ENCODE results near the gene EHMT1. TPM values are rescaled to one million over a fixed set of nuclear protein-coding genes. Genes with fewer than 3 reads are reported as not detected.

Gene EHMT1
- polyA plus RNA-seq, 2 of the 4 experiments (the other 2 are of a cell fraction), result 41.3 to 48.0 TPM

DNA sequence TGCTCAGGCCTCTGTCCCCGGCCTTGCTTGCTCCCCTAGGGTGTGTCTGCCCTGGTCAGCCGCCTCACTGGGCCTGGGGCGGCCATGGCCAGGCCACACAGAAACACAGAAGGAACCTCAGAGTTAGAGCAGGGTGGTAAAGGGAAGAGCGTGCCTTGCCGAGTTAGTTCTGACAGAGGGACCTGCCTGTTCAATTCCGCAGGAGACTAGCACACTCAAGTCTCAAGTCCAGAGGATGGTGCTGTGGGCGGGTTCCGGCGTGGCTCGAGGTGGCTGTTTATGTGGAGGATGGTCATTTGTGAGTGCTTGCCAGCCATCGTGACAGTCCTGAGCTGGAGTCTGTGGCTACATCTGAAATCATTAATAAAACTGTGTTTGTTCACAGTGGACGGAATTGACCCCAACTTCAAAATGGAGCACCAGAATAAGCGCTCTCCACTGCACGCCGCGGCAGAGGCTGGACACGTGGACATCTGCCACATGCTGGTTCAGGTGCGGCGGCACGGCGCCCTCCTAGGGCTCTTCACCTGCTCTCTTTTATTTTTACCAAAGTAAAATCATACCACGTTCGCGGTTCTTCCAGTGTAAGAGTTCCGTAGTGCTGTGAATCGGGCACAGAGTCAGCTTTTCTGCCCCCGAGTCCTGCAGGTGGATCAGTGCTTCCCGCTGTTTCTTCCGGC lies 163.2 kb downstream of the EHMT1 start:
- ATAC-seq (no peak), DNase-seq (ENCODE audit: low read depth in 1 of 2, low spot score in 1 of 2) (no peak), FAIRE-seq (no peak)
- ChIA-PET CTCF (no interaction called here), POLR2A (no interaction called here)
- TF ChIP-seq, protein P1, sequence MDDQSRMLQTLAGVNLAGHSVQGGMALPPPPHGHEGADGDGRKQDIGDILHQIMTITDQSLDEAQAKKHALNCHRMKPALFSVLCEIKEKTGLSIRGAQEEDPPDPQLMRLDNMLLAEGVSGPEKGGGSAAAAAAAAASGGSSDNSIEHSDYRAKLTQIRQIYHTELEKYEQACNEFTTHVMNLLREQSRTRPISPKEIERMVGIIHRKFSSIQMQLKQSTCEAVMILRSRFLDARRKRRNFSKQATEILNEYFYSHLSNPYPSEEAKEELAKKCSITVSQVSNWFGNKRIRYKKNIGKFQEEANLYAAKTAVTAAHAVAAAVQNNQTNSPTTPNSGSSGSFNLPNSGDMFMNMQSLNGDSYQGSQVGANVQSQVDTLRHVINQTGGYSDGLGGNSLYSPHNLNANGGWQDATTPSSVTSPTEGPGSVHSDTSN (IDR thresholded peaks at IDR 0.05), result no peak
- TF ChIP-seq, protein P2, sequence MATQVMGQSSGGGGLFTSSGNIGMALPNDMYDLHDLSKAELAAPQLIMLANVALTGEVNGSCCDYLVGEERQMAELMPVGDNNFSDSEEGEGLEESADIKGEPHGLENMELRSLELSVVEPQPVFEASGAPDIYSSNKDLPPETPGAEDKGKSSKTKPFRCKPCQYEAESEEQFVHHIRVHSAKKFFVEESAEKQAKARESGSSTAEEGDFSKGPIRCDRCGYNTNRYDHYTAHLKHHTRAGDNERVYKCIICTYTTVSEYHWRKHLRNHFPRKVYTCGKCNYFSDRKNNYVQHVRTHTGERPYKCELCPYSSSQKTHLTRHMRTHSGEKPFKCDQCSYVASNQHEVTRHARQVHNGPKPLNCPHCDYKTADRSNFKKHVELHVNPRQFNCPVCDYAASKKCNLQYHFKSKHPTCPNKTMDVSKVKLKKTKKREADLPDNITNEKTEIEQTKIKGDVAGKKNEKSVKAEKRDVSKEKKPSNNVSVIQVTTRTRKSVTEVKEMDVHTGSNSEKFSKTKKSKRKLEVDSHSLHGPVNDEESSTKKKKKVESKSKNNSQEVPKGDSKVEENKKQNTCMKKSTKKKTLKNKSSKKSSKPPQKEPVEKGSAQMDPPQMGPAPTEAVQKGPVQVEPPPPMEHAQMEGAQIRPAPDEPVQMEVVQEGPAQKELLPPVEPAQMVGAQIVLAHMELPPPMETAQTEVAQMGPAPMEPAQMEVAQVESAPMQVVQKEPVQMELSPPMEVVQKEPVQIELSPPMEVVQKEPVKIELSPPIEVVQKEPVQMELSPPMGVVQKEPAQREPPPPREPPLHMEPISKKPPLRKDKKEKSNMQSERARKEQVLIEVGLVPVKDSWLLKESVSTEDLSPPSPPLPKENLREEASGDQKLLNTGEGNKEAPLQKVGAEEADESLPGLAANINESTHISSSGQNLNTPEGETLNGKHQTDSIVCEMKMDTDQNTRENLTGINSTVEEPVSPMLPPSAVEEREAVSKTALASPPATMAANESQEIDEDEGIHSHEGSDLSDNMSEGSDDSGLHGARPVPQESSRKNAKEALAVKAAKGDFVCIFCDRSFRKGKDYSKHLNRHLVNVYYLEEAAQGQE (IDR thresholded peaks at IDR 0.05), result no peak
- TF ChIP-seq, protein P3, sequence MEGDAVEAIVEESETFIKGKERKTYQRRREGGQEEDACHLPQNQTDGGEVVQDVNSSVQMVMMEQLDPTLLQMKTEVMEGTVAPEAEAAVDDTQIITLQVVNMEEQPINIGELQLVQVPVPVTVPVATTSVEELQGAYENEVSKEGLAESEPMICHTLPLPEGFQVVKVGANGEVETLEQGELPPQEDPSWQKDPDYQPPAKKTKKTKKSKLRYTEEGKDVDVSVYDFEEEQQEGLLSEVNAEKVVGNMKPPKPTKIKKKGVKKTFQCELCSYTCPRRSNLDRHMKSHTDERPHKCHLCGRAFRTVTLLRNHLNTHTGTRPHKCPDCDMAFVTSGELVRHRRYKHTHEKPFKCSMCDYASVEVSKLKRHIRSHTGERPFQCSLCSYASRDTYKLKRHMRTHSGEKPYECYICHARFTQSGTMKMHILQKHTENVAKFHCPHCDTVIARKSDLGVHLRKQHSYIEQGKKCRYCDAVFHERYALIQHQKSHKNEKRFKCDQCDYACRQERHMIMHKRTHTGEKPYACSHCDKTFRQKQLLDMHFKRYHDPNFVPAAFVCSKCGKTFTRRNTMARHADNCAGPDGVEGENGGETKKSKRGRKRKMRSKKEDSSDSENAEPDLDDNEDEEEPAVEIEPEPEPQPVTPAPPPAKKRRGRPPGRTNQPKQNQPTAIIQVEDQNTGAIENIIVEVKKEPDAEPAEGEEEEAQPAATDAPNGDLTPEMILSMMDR (IDR thresholded peaks at IDR 0.05), result no peak
- no peak for TF ChIP-seq MYC (IDR thresholded peaks at IDR 0.05; ENCODE audit: borderline replicate concordance, low read length)
- TF ChIP-seq TP53 (CRISPR knock-in tag; IDR thresholded peaks at IDR 0.05), result no peak
- TF ChIP-seq TFCP2L1 (CRISPR knock-in tag; IDR thresholded peaks at IDR 0.05), result no peak
- Histone ChIP-seq H3K9me3 (no peaks in the 10 kb centered on the region), H3K27ac (no peak overlapping the region), H3K4me1 (no peaks in the 10 kb centered on the region), H3K4me2 (no peak overlapping the region), H3K4me3 (no peak overlapping the region)
- 97% methylated on average over 28 of the region's 29 CpGs for WGBS (ENCODE audit: missing lambda C conversion rate)

DNA sequence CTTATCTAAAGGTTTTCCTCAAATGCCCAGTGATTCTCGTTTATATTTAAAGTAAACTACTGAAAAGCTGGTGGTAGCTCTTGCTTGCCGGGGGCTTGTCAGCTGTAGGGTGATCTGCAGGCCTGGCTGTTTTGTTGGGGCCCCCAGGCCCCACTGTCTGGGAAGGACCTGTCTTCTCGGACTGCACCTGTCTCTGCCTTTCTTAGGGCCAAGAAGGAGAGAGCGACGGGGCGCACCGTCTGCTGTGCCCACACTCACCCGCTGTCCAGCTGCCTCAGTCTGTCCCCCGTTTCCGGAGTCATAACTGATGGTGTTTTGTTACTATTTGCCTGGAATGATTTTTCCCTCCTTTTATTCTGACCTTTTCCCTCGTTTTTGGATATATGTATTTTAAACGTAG lies 164.7 kb downstream of the EHMT1 start:
- H3K4me1 ChIP-seq, result no peaks in the 10 kb centered on the region
- no peaks in the 10 kb centered on the region for H3K9me3 ChIP-seq
- FAIRE-seq (no peak), DNase-seq (ENCODE audit: low read depth in 1 of 2, low spot score in 1 of 2) (no peak), ATAC-seq (no peak)
- no peak overlapping the region for H3K4me3 ChIP-seq
- ChIA-PET POLR2A (no interaction called here), CTCF (no interaction called here)
- WGBS (ENCODE audit: missing lambda C conversion rate), result 91% methylated on average over 12 of the region's 12 CpGs
- H3K27ac ChIP-seq, result no peak overlapping the region
- TF ChIP-seq FOSB (CRISPR knock-in tag; IDR thresholded peaks at IDR 0.05) (no peak), SREBF2 (IDR thresholded peaks at IDR 0.05) (no peak)
- H3K4me2 ChIP-seq, result no peak overlapping the region

DNA sequence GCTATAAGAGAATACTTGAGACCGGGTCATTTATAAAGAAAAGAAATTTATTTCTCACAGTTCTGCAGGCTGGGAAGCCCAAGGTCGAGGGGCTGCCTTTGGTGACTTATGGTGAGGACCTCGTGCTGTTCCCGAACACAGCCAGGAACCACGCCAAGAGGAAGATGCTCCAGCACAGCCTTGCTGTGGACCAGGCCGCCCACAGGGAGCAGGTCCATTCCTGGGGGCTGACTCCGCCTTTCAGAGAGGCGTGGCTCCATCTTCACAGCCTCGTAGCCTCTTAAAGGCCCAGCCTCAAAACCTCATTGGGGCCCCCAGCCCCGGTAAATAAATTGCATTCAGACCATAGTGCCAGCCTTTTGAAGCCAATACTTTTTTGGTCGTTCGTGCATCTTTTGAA lies 165.2 kb downstream of the EHMT1 start:
- ChIA-PET POLR2A (no interaction called here), CTCF (no interaction called here)
- 71% methylated on average over 12 of the region's 12 CpGs for whole genome bisulfite sequencing (ENCODE audit: missing lambda C conversion rate)
- DNase-seq (ENCODE audit: low read depth in 1 of 2, low spot score in 1 of 2) (peak; percentile 18 to 26), ATAC-seq (peak in 1 of 2 experiments; percentile 75; a peak in 3 of 6 replicates), FAIRE-seq (no peak)
- Histone ChIP-seq H3K4me2 (no peak overlapping the region), H3K4me1 (no peaks in the 10 kb centered on the region), H3K27ac (no peak overlapping the region), H3K4me3 (no peak overlapping the region), H3K9me3 (no peaks in the 10 kb centered on the region)
- TF ChIP-seq, protein P4, sequence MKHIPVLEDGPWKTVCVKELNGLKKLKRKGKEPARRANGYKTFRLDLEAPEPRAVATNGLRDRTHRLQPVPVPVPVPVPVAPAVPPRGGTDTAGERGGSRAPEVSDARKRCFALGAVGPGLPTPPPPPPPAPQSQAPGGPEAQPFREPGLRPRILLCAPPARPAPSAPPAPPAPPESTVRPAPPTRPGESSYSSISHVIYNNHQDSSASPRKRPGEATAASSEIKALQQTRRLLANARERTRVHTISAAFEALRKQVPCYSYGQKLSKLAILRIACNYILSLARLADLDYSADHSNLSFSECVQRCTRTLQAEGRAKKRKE (CRISPR knock-in tag; IDR thresholded peaks at IDR 0.05; ENCODE audit: low read depth), result no peak
- no peak for TF ChIP-seq ZC3H11A (IDR thresholded peaks at IDR 0.05)
- no peak for TF ChIP-seq MAFK (IDR thresholded peaks at IDR 0.05; ENCODE audit: partially characterized antibody)
- no peak for TF ChIP-seq HDAC2 (IDR thresholded peaks at IDR 0.05)
- no peak for TF ChIP-seq POLR2A (IDR thresholded peaks at IDR 0.05; ENCODE audit: low read length)
- TF ChIP-seq GATA3 (IDR thresholded peaks at IDR 0.05; ENCODE audit: borderline replicate concordance), result no peak
- TF ChIP-seq, protein P1 (IDR thresholded peaks at IDR 0.05), result no peak
- TF ChIP-seq POLR2AphosphoS2 (conservative IDR thresholded peaks at IDR 0.05; ENCODE audit: low read length), result no peak
- no peak for TF ChIP-seq RNF2 (IDR thresholded peaks at IDR 0.05; ENCODE audit: borderline replicate concordance, low read depth)
- no peak for TF ChIP-seq TP53 (CRISPR knock-in tag; IDR thresholded peaks at IDR 0.05)
- no peak for TF ChIP-seq KDM5A (IDR thresholded peaks at IDR 0.05)
- no peak for TF ChIP-seq CBX8 (IDR thresholded peaks at IDR 0.05)
- TF ChIP-seq, protein P5, sequence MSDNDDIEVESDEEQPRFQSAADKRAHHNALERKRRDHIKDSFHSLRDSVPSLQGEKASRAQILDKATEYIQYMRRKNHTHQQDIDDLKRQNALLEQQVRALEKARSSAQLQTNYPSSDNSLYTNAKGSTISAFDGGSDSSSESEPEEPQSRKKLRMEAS (IDR thresholded peaks at IDR 0.05), result no peak

Data from A549 (cell line).